HG03175 (cell line): ENCODE data around the gene FRMD6.

ENCODE experiments used
- ATAC-seq: cut with Tn5 transposase; IDR thresholded peaks from one replicate; pipeline ENCODE4 v1.9.1; 2021; ENCODE audit warnings: mild to moderate bottlenecking, moderate library complexity; ENCODE audit not compliant: unreplicated experiment

Gene FRMD6

GRCh38 chr14:51663783-51664326 lies 12.1 kb downstream of the FRMD6 start:
- ATAC-seq = no peak

GRCh38 chr14:51666070-51666469 lies 14.4 kb downstream of the FRMD6 start:
- no peak for ATAC-seq

- ATAC-seq = no peak
Measured at GRCh38 chr14:51666826-51667225, 15.1 kb downstream of the FRMD6 start.

- ATAC-seq = no peak
Measured at GRCh38 chr14:51668870-51669269, 17.2 kb downstream of the FRMD6 start.

- no peak for ATAC-seq
Measured at GRCh38 chr14:51674294-51675002, 22.7 kb downstream of the FRMD6 start.

GRCh38 chr14:51676549-51676948 lies 24.8 kb downstream of the FRMD6 start:
- no peak for ATAC-seq

GRCh38 chr14:51677266-51677665 lies 25.6 kb downstream of the FRMD6 start:
- ATAC-seq = no peak

GRCh38 chr14:51677738-51678137 lies 26.0 kb downstream of the FRMD6 start:
- no peak for ATAC-seq

GRCh38 chr14:51680031-51680430 lies 28.3 kb downstream of the FRMD6 start:
- ATAC-seq = no peak

- no peak for ATAC-seq
Measured at GRCh38 chr14:51681411-51681810, 29.7 kb downstream of the FRMD6 start.

- ATAC-seq = no peak
Measured at GRCh38 chr14:51682411-51682810, 30.7 kb downstream of the FRMD6 start.

- no peak for ATAC-seq
Measured at GRCh38 chr14:51684760-51685159, 33.0 kb downstream of the FRMD6 start.

GRCh38 chr14:51691176-51691575 lies 39.5 kb downstream of the FRMD6 start:
- no peak for ATAC-seq

- no peak for ATAC-seq
Measured at GRCh38 chr14:51692646-51693045, 40.9 kb downstream of the FRMD6 start.

GRCh38 chr14:51697848-51698247 lies 46.1 kb downstream of the FRMD6 start:
- ATAC-seq = no peak

- ATAC-seq = no peak
Measured at GRCh38 chr14:51701951-51702350, 50.2 kb downstream of the FRMD6 start.

- no peak for ATAC-seq
Measured at GRCh38 chr14:51703787-51704186, 52.1 kb downstream of the FRMD6 start.

- ATAC-seq = no peak
Measured at GRCh38 chr14:51704545-51704944, 52.8 kb downstream of the FRMD6 start.

- no peak for ATAC-seq
Measured at GRCh38 chr14:51707327-51707726, 55.6 kb downstream of the FRMD6 start.

GRCh38 chr14:51711505-51711904 lies 59.8 kb downstream of the FRMD6 start:
- ATAC-seq = no peak

- ATAC-seq = no peak
Measured at GRCh38 chr14:51715250-51715649, 63.5 kb downstream of the FRMD6 start.

GRCh38 chr14:51715742-51716141 lies 64.0 kb downstream of the FRMD6 start:
- no peak for ATAC-seq

- no peak for ATAC-seq
Measured at GRCh38 chr14:51716610-51717009, 64.9 kb downstream of the FRMD6 start.
